Stimulated activated CD4-positive, alpha-beta T cell treated with anti-CD3 and anti-CD28 coated beads, Interleukin-4, amount 100 ng/mL, for 48 hours (primary cell): ENCODE measurements around the gene ARMC3.
A peak's percentile ranks its signal among the peaks of the same experiment; 100 is the strongest.
"Not testable (repeated sequence)": the region's sequence is repeated elsewhere in the genome, so short reads cannot be mapped to it uniquely, and the experiment has no call there.

Experiments used
- DNase-seq, 2 donors: peaks; one replicate each; pipeline ENCODE4 v3.0.0-alpha.2; 2020; ENCODE audit warnings: low read depth in 2 of 2

The ARMC3 gene

DNA sequence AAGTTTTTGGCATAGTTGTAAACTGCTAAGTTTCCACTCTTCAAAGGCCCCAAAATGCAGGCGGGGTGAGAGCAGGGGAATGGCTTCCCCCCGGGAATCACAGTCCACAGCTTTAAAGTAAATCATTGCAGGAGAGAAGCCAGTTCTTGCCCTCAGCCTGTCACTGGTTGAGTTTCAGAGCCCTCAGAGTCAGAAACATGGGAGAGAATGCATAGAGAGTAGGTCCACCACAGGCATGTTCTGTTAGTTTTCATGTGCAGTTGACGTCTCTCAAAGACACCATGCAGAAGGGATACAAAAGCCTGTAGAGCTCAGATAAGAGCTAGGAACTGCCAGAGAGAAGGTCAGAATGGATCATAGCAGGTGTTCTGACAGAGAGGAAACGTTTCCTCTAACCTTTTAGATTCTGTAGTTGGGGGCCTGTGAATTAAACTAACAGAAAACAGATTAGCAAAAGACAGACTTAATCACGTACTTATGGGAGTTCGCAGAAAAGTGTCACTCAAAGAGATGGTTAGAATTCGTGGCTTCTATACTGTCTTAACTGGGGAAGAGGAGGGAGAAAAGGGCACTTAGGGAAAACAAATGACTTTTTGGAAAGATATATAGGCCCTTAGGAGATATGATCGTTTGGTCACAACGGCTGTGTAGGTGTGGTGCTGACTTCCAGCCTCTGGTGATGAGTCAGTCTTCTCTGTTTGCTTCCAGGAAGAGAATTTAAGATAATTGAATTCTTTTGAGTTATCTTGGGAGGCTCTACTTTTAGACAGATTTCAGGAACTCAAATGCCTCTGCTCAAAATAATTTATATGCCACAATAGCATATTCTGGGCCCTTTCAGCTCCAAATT lies 119.6 kb downstream of the ARMC3 start:
- no peak for DNase-seq

DNA sequence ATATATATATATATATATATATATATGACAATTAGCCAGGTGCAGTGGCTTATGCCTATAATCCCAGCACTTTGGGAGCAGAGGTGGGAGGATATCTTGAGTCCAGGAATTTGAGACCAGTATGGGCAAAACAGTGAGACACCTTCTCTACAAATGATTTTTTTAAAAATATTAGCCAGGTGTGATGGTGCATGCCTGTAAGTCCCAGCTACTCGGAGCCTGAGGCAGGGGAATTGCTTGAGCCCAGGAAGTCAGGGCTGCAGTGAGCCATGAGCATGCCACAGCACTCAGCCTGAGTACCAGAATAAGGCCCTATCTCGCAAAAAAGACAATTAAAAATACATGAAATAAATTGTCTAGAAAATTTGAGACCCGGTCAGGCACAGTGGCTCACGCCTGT lies 120.3 kb downstream of the ARMC3 start:
- no peak for DNase-seq

- no peak for DNase-seq
Measured at GRCh38 chr10:23051278-23051677, 123.4 kb downstream of the ARMC3 start.

DNA sequence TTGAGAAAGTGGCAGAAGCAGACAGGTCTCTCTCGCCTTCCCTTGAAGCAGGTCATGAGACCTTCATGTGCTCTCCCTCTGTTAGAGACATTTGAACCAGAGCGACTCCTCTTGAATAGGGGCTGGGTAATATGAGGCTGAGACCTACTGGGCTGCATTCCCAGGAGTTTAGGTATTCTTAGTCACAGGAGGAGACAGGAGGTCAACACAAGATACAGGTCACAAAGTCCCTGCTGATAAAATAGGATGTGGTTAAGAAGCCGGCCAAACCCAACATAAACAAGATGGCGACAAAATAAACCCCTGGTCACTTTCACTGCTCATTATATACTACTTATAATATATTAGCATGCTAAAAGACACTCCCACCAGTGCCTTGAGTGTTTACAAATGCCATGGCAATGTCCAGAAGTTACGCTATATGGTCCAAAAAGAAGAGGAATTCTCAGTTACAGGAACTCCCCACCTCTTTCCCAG lies 124.0 kb downstream of the ARMC3 start:
- no peak for DNase-seq

DNA sequence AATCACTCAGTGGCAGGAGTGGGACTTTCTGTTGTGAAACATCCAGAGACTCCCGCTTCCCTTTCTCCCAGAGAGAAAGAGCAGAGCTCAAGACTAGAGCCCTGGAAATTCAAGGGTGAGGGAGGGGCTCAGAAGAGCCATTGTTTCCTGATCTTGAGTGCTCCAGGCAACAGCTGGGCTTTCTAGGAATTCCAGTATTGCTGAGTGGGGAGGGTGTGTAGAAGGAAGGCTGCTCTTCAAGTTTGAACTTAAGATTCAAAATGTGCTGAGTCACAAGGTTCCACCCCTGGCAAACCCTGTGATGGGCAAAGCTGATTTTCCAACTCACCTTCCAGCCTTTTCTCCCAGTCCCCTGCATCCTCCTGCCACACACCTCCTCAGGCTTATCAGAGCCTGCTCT lies 125.2 kb downstream of the ARMC3 start:
- no peak for DNase-seq

DNA sequence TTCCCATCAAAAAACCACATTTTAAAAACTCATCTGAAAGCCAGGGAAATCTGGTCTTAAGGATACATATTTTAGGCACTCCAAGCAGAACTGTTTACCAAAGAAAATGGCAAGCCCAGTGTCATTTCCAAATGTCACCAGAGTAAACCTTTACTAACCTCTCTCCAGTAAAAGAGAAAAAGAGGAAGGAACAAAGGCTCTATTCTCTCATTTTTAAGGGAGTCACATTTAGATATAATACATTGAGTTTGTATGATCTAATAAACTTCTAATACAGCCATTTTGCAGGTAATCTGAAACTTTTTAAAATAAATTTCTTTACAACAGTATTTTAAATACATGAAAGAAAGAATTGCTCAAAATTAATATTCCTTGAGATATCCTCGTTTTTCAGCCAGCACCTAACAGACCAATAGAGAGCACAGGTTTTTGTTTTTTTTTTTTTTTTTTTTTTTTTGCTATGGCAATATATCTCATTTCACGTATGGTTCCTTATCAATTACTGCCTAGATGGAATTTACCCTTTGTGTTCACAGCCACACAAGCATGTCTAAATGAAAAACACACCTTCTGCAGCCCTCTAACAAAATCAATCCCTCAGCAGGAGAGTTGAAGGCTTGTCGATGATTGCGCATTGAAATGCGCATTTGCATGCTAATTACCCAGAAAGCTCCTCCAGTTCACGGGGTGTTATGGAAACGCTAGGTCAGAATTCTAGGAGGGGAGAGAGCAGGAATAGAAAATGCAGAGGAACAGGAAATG lies 127.8 kb downstream of the ARMC3 start:
- no peak for DNase-seq

DNA sequence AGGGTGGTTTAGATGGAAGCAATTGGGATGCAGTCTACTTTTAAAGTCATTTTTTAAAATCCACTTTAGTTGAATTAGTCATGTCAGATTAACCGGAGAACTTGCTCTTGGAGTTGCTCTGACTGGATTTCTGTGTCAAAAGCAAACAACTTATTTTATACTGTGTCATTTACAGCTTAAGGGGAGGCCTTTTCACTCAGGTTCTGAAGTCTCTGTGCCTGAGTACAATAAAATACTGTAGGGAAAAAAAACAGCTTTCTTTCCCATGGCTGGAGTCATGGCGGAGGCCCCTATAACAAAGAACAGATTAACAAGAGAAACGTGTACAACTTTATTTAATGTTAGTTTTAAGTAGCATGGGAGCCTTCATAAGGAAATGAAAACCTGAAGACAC lies 128.3 kb downstream of the ARMC3 start:
- DNase-seq, result no peak

- no peak for DNase-seq
Measured at GRCh38 chr10:23058366-23058765, 130.5 kb downstream of the ARMC3 start.

DNA sequence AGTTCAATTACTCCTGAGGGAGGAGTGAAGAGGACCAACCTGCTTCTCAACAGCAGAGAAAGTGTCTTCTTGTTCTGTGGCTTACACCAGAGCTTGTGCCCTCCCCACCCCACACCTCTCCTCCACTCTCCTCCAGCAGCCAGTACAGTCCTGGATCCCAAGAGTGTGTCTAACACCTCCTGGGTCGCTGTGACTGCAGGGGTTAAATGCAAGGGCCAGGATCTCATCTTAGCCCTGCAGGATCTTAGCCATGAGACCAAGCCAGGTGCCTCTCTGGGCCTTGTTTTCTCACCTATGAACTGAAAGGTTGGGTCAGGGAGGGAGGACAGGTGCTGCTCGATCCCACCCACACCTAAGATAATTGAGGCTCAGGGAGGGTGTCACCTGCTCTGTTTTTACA lies 133.1 kb downstream of the ARMC3 start:
- DNase-seq, result no peak

GRCh38 chr10:23063045-23063972 lies 135.5 kb downstream of the ARMC3 start:
- no peak for DNase-seq

DNA sequence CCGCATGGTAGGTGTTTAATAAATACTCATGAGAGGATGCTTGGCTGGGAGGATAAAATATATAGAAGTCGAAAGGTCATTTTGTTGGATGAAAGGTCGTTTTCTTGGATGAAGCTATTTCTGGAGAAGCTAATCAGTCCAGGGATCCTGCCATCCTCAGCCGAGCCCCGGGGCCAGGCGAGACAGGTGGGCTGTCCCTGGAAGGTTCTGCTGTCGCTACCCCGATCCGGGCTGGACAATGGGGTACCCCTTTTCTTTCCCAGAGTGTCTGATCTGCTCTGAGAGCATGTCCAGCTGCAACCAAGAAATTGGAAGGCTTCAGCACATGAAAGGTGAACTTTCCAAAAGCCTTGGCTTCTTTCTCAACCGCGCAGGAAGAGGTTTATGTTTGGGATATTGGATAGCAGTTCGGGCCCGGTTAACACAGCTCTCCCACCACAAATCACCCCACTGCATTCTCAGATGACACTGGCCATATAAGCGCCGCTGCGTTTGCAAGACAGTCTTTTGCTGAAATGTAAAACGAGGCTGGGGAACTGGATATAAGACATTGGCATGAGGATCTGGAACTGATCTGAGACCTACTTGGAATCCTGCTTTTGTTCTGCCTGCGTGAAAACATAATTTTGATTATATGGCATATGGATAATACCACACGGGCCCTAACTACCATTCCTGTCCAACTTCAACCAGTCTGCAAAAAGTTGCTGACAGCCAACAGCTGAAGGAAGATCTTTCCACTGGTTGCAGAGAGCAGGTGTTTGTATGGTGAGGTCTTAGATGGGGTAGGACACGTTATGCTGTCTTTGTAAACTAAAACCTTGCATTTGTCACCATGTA lies 136.3 kb downstream of the ARMC3 start:
- no peak for DNase-seq

DNA sequence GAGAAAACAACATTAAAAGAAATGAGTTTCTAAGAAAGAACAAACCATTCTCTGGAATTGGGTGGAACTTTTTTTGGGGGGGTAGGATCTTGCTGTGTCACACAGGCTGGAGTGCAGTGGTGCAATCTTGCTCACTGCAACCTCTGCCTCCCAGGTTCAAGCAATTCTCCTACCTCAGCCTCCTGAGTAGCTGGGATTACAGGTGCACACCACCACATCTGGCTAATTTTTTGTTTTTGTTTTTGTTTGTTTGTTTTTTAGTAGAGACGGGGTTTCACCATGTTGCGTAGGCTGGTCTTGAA lies 136.9 kb downstream of the ARMC3 start:
- not testable (repeated sequence) for DNase-seq

DNA sequence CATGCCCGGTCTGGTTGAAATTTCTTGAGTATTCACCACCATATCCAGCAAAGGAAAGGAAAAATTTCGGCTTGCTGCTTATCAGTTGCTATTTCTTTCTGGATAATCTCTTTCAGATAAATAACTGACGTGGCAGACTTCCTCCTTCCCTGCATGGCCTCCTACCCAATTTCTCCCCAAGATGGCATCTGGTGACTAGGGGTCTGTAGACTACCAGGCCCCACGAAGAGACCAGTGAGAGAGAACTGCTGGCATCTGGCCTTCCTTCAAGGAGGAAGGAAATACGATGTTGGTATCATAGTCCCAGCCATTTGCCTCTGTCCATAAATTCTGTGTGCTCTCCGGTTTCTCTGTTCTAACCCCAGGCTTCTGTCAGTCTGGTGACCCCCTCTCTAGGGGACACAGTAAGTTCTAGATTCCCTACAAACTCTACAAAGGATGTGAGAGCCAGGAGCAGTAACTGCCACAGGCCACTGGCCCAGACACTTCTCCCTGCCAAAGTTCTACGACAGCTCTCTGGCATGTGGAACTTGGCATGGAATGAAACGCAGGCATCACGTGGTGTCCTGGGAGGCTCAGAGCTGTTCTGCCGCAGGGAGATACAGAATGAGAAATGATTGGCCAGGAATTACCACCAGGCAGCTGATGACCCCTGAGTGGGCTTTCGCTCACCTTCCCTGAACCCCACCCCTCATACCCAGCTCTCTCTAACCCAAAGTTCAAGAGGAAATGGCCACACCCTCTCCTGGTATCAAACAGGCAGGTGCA lies 137.5 kb downstream of the ARMC3 start:
- no peak for DNase-seq

DNA sequence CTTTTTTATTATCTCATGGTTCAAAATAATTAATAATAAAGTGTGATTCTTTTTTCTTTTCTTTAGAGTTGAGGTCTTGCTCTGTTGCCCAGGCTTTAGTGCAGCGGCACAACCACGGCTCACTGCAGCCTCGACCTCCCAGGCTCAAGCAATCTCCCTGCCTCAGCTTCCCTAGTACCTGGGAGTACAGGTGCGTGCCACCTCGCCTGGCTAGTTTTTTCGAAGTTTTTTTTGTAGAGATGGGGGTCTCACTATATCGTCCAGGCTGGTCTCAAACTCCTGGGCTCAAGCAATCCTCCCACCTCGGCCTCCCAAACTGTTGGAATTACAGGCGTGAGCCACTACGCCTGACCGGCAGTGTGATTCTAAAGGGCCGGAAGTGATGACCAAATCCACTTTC lies 139.5 kb downstream of the ARMC3 start:
- DNase-seq, result no peak

DNA sequence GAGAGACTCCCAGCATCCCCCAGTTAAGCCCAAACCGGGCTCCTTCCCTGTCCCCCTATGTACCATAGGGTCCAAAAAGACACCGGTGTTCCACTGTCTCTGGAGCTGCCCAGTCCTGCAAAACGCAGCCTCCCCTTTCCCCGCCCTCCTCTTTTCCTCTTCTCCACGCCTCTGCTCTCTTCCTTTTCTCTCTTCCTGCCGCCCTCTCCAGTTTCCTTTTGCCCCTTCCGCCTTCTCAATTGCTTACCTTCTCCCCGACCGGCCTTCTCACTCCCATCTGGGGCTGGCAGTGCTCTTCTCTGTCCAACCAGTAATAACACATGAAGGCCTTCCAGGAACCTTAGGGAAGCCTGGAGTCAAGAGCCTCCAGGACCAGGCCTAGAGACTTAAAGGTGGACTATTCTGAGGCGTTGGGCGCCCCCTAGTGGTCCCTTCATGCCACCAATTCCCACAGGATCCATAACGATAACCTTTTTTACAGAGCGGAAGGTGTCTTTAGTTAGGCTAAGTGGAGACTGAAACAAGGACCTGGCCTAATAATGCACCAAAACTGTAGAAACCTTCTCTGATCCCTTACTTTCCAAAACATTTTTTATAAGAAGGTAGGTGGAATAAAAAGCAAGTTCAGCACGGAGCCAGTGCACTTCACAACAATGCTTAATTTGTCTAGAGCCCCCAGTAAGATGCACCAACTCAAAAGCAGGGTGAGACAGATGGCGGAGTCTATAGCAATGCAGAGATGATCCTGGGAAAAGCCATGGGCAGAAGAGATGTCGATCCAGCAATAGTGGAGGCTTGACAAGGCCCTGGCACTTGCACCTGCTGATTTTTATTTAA lies 140.3 kb downstream of the ARMC3 start:
- peak; percentile 53 to 59 for DNase-seq

GRCh38 chr10:23069019-23069815 lies 141.4 kb downstream of the ARMC3 start:
- DNase-seq, result peak in 1 of 2 donors; percentile 19

DNA sequence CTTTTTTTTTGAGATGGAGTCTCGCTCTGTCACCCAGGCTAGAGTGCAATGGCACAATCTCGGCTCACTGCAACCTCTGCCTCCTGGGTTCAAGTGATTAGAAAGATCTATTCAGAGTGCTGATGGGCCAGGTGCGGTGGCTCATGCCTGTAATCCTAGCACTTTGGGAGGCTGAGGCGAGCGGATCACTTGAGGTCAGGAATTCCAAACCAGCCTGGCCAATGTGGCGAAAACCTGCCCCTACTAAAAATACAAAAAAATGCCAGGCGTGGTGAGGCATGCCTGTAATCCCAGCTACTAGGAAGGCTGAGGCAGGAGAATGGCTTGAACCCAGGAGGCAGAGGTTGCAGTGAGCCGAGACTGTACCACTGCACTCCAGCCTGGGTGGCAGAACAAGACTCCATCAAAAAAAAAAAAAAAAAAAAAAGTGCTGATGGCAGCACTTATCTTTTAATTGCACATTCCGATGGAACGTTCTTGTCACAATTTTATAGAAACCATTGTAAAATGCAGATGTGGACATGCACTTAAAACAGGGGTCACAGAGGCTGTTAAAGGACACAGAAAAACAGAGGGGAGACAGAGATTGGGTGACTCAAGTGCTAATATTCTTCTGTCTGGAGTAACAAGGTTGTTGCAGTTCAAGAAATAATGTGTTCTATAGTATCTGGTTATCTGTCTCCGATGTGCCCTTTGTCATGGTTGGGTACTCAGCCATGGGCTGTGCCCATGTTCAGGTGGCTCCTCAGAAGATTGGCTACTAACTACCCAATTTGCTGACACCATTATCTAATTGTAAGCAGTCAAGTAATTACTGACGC lies 142.4 kb downstream of the ARMC3 start:
- DNase-seq, result not testable (repeated sequence)

GRCh38 chr10:23070913-23071218 lies 143.0 kb downstream of the ARMC3 start:
- DNase-seq, result no peak
